Parathyroid adenoma (tissue), 2 donors: ENCODE measurements around the gene AJM1.
"Not testable (repeated sequence)": the region's sequence is repeated elsewhere in the genome, so short reads cannot be mapped to it uniquely, and the experiment has no call there.

Experiments used
- H2AFZ ChIP-seq: fragments of 300-600 bp; sonication (generic); one replicate; pipeline ENCODE4 v1.7.0; 2017; ENCODE audit warnings: antibody characterized with exemption, mild to moderate bottlenecking
- H3K27ac ChIP-seq: fragments of 300-600 bp; sonication (generic); one replicate; pipeline ENCODE4 v1.7.0; 2017
- H3K27me3 ChIP-seq: fragments of 300-600 bp; sonication (generic); one replicate; pipeline ENCODE4 v1.7.0; 2017; ENCODE audit warnings: low read length; ENCODE audit not compliant: control insufficient read depth, insufficient read depth
- H3K36me3 ChIP-seq: fragments of 300-600 bp; sonication (generic); one replicate; pipeline ENCODE4 v1.7.0; 2017; ENCODE audit warnings: low read length; ENCODE audit not compliant: control insufficient read depth, insufficient read depth
- H3K4me1 ChIP-seq: fragments of 300-600 bp; sonication (generic); one replicate; pipeline ENCODE4 v1.7.0; 2017; ENCODE audit warnings: control low read depth
- H3K4me2 ChIP-seq: fragments of 300-600 bp; sonication (generic); one replicate; pipeline ENCODE4 v1.7.0; 2017; ENCODE audit warnings: low read length
- H3K4me3 ChIP-seq: fragments of 300-600 bp; sonication (generic); one replicate; pipeline ENCODE4 v1.7.0; 2017; ENCODE audit warnings: low read depth, low read length
- H3K79me2 ChIP-seq: fragments of 300-600 bp; sonication (generic); one replicate; pipeline ENCODE4 v1.7.0; 2017; ENCODE audit warnings: control low read depth
- H3K9ac ChIP-seq: fragments of 300-600 bp; sonication (generic); one replicate; pipeline ENCODE4 v1.7.0; 2017; ENCODE audit warnings: mild to moderate bottlenecking
- H3K9me3 ChIP-seq: fragments of 300-600 bp; sonication (generic); one replicate; pipeline ENCODE4 v1.7.0; 2017; ENCODE audit warnings: low read length; ENCODE audit not compliant: control insufficient read depth
- CTCF ChIP-seq: fragments of 300-600 bp; sonication (generic); IDR thresholded peaks from one replicate; pipeline ENCODE4 v1.7.0; 2017; ENCODE audit warnings: antibody characterized with exemption, mild to moderate bottlenecking
- donor health status: primary hyperparathyroidism.

The AJM1 gene

DNA sequence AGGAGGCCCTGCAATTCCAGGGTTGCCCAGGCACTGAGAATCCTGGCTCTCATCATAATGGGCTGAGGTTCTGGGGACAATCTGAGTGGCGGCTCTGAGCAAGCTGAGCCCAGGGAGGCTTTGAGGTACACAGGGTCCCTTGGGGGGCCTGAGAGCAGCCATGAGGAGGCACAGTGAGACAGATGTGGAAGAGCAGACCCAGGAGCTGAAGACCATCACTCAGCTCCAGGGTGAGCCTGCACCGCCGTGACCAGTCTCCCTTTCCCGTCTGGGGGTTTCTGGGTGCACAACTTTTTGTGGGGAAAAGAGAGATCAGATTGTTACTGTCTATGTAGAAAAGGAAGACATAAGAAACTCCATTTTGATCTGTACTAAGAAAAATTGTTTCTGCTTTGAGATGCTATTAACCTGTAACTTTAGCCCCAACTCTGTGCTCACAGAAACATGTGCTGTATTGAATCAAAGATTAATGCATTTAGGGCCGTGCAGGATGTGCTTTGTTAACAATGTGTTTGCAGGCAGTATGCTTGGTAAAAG is 46.0 kb upstream of the AJM1 start, which contains the start of gene CCDC183:
Gene CCDC183 (plus strand): TSS at position 101 of the 537 bp plus-strand sequence. CDS start 60 bp downstream, at position 161.
- Histone ChIP-seq H2AFZ (no peak within 1 kb of the TSS), H3K36me3 (no peaks in the 10 kb centered on the region), H3K27me3 (no peaks in the 10 kb centered on the region), H3K4me2 (no peak within 1 kb of the TSS), H3K9ac (no peak within 1 kb of the TSS), H3K4me1 (peaks cover 4% of the 10 kb centered on the region), H3K4me3 (no peak within 1 kb of the TSS), H3K27ac (no peak within 1 kb of the TSS), H3K79me2 (no peaks in the 10 kb centered on the region), H3K9me3 (no peaks in the 10 kb centered on the region)
- TF ChIP-seq CTCF: no peak

DNA sequence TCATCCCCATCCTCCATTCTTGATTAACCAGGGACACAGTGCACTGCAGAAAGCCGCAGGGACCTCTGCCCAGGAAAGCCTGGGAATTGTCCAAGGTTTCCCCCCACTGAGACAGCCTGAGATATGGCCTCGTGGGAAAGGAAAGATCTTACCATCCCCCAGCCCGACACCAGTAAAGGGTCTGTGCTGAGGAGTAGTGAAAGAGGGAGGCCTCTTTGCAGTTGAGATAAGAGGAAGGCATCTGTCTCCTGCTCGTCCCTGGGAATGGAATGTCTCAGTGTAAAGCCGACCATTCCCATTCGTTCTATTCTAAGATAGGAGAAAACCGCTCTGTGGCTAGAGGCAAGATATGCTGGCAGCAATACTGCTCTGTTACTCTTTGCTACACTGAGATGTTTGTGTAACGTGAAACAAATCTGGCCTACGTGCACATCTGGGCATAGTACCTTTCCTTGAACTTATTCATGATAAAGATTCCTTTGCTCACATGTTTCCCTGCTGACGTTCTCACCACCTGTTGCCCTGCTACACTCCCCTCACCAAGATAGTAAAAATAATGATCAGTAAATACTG is 45.4 kb upstream of the AJM1 start:
- H3K36me3 ChIP-seq, H3K9me3 ChIP-seq, H3K79me2 ChIP-seq, H3K4me2 ChIP-seq, H3K9ac ChIP-seq, H3K27me3 ChIP-seq, H3K4me3 ChIP-seq, H3K27ac ChIP-seq, H2AFZ ChIP-seq, H3K4me1 ChIP-seq: not testable (repeated sequence)

- Histone ChIP-seq H3K9me3 (no peaks in the 10 kb centered on the region), H3K79me2 (no peaks in the 10 kb centered on the region), H3K9ac (no peak overlapping the region), H3K27me3 (no peaks in the 10 kb centered on the region), H3K4me1 (no peaks in the 10 kb centered on the region), H3K36me3 (no peaks in the 10 kb centered on the region), H3K4me3 (no peak overlapping the region), H2AFZ (no peak overlapping the region), H3K27ac (no peak overlapping the region), H3K4me2 (peak overlapping the region; percentile 86)
- no peak for TF ChIP-seq CTCF
Observed at GRCh38 chr9:136798708-136799078, 43.6 kb upstream of the AJM1 start.

GRCh38 chr9:136799079-136799853 is 43.0 kb upstream of the AJM1 start:
- no peaks in the 10 kb centered on the region for H3K27me3 ChIP-seq

More at GRCh38 chr9:136799079-136799853, 43.0 kb upstream of the AJM1 start:
- Histone ChIP-seq H3K36me3 (no peaks in the 10 kb centered on the region), H2AFZ (peak overlapping the region; percentile 22), H3K4me2 (peak overlapping the region; percentile 86), H3K27ac (no peak overlapping the region), H3K9ac (no peak overlapping the region), H3K79me2 (no peaks in the 10 kb centered on the region), H3K4me1 (no peaks in the 10 kb centered on the region), H3K9me3 (no peaks in the 10 kb centered on the region), H3K4me3 (peak overlapping the region; percentile 64)
- TF ChIP-seq CTCF: no peak
